Activated CD4-positive, alpha-beta T cell treated with anti-CD3 and anti-CD28 coated beads, Interleukin-2, amount 10 ng/mL, durations not matched to agents 7 days and 5 days (primary cell): ENCODE measurements around the gene AP5M1. TPM values are rescaled to one million over a fixed set of nuclear protein-coding genes. Genes with fewer than 3 reads are reported as not detected.

ENCODE experiments used
- CTCF ChIA-PET: fragments of 350-600 bp; sonication (Branson Sonifier 250); formaldehyde crosslinking; loops from one replicate; lab custom pipeline; 2021; ENCODE audit warnings: antibody characterized with exemption; lab: Charles Lee
- POLR2A ChIA-PET: fragments of 350-600 bp; sonication (Branson Sonifier 250); formaldehyde crosslinking; loops from one replicate; lab custom pipeline; 2021; ENCODE audit warnings: antibody characterized with exemption; lab: Charles Lee
- DNase-seq: peaks from one replicate; pipeline ENCODE4 v3.0.0-alpha.2; 2020
- H3K27ac Mint-ChIP-seq: one replicate; pipeline ENCODE4 v1.8.0; 2021; ENCODE audit warnings: mild to moderate bottlenecking, moderate library complexity, mixed read lengths
- H3K27me3 Mint-ChIP-seq: one replicate; pipeline ENCODE4 v1.8.0; 2021; ENCODE audit warnings: mixed read lengths
- H3K36me3 Mint-ChIP-seq: one replicate; pipeline ENCODE4 v1.8.0; 2021; ENCODE audit warnings: low read depth, mixed read lengths
- H3K4me1 Mint-ChIP-seq: one replicate; pipeline ENCODE4 v1.8.0; 2021; ENCODE audit warnings: mixed read lengths
- H3K4me3 Mint-ChIP-seq: one replicate; pipeline ENCODE4 v1.8.0; 2021; ENCODE audit warnings: mild to moderate bottlenecking, moderate library complexity, mixed read lengths
- H3K9me3 Mint-ChIP-seq: one replicate; pipeline ENCODE4 v1.8.0; 2021; ENCODE audit warnings: mixed read lengths
- total RNA-seq, 2 experiments: library from RNA; stranded (reverse); gene quantifications; one replicate each; pipeline ENCODE4 v1.2.3, GENCODE V29; 2021

The AP5M1 gene
- total RNA-seq, 2 experiments from 2014 or later, result 47.9 to 64.3 TPM

GRCh38 chr14:57259672-57260071, 9.1 kb upstream of the AP5M1 start:
- ChIA-PET POLR2A (no interaction called here), CTCF (interaction anchor here (1.5 kb wide), 1 partner anchor 9 kb away, joined by 4 read pairs; the partner anchor contains the start of genes AP5M1 and EXOC5)
- Mint-ChIP-seq H3K27me3 (no peaks in the 10 kb centered on the region), H3K4me3 (no peak overlapping the region), H3K36me3 (peaks cover 31% of the 10 kb centered on the region), H3K27ac (no peak overlapping the region), H3K9me3 (peaks cover 5% of the 10 kb centered on the region), H3K4me1 (peaks cover 20% of the 10 kb centered on the region)
- DNase-seq, result no peak

- ChIA-PET CTCF (no interaction called here), POLR2A (no interaction called here)
- peaks cover 35% of the 10 kb centered on the region for H3K4me1 Mint-ChIP-seq
- peaks cover 28% of the 10 kb centered on the region for H3K36me3 Mint-ChIP-seq
- no peak overlapping the region for H3K27ac Mint-ChIP-seq
- H3K4me3 Mint-ChIP-seq, result no peak overlapping the region
- no peak for DNase-seq
- H3K27me3 Mint-ChIP-seq, result no peaks in the 10 kb centered on the region
- peaks cover 5% of the 10 kb centered on the region for H3K9me3 Mint-ChIP-seq
Observed at GRCh38 chr14:57261604-57262003, 7.2 kb upstream of the AP5M1 start.

- Mint-ChIP-seq H3K36me3 (peaks cover 26% of the 10 kb centered on the region), H3K4me3 (no peak overlapping the region), H3K27ac (no peak overlapping the region), H3K27me3 (no peaks in the 10 kb centered on the region), H3K9me3 (peaks cover 5% of the 10 kb centered on the region), H3K4me1 (peaks cover 40% of the 10 kb centered on the region)
- no peak for DNase-seq
- CTCF ChIA-PET, result no interaction called here
- POLR2A ChIA-PET, result no interaction called here
Observed at GRCh38 chr14:57262117-57262516, 6.7 kb upstream of the AP5M1 start.

GRCh38 chr14:57266065-57266464, 2.7 kb upstream of the AP5M1 start:
- Mint-ChIP-seq H3K36me3 (peaks cover 14% of the 10 kb centered on the region), H3K4me3 (no peak overlapping the region), H3K27me3 (no peaks in the 10 kb centered on the region), H3K27ac (no peak overlapping the region), H3K9me3 (no peaks in the 10 kb centered on the region), H3K4me1 (peaks cover 59% of the 10 kb centered on the region)
- ChIA-PET POLR2A (no interaction called here), CTCF (no interaction called here)
- DNase-seq, result no peak

GRCh38 chr14:57273236-57273635, 4.5 kb downstream of the AP5M1 start:
- Mint-ChIP-seq H3K27ac (no peak overlapping the region), H3K4me3 (no peak overlapping the region), H3K4me1 (peaks cover 32% of the 10 kb centered on the region), H3K27me3 (no peaks in the 10 kb centered on the region), H3K9me3 (no peaks in the 10 kb centered on the region), H3K36me3 (peaks cover 27% of the 10 kb centered on the region)
- DNase-seq, result no peak
- ChIA-PET CTCF (no interaction called here), POLR2A (no interaction called here)

GRCh38 chr14:57274551-57274950, 5.8 kb downstream of the AP5M1 start:
- Mint-ChIP-seq H3K4me3 (no peak overlapping the region), H3K36me3 (peaks cover 26% of the 10 kb centered on the region), H3K27ac (no peak overlapping the region), H3K27me3 (no peaks in the 10 kb centered on the region), H3K4me1 (peaks cover 31% of the 10 kb centered on the region), H3K9me3 (no peaks in the 10 kb centered on the region)
- no peak for DNase-seq
- ChIA-PET POLR2A (no interaction called here), CTCF (interaction anchor here (0.7 kb wide), 1 partner anchor 863 kb away, joined by 3 read pairs; no protein-coding TSS in a partner anchor)

- Mint-ChIP-seq H3K9me3 (no peaks in the 10 kb centered on the region), H3K27me3 (no peaks in the 10 kb centered on the region), H3K36me3 (peaks cover 26% of the 10 kb centered on the region), H3K4me3 (no peak overlapping the region), H3K4me1 (peaks cover 30% of the 10 kb centered on the region), H3K27ac (no peak overlapping the region)
- DNase-seq, result no peak
- ChIA-PET CTCF (no interaction called here), POLR2A (no interaction called here)
Observed at GRCh38 chr14:57275023-57275664, 6.4 kb downstream of the AP5M1 start.

- DNase-seq, result no peak
- H3K9me3 Mint-ChIP-seq, result no peaks in the 10 kb centered on the region
- peaks cover 12% of the 10 kb centered on the region for H3K4me1 Mint-ChIP-seq
- H3K4me3 Mint-ChIP-seq, result no peak overlapping the region
- no peaks in the 10 kb centered on the region for H3K27me3 Mint-ChIP-seq
- POLR2A ChIA-PET, result no interaction called here
- CTCF ChIA-PET, result no interaction called here
- H3K27ac Mint-ChIP-seq, result no peak overlapping the region
- H3K36me3 Mint-ChIP-seq, result peaks cover 29% of the 10 kb centered on the region
Observed at GRCh38 chr14:57277062-57277461, 8.3 kb downstream of the AP5M1 start.

GRCh38 chr14:57287745-57288144, 19.0 kb downstream of the AP5M1 start:
- H3K27ac Mint-ChIP-seq, result no peak overlapping the region
- H3K36me3 Mint-ChIP-seq, result peaks cover 21% of the 10 kb centered on the region
- POLR2A ChIA-PET, result no interaction called here
- no peak overlapping the region for H3K4me3 Mint-ChIP-seq
- H3K4me1 Mint-ChIP-seq, result no peaks in the 10 kb centered on the region
- no peaks in the 10 kb centered on the region for H3K9me3 Mint-ChIP-seq
- H3K27me3 Mint-ChIP-seq, result no peaks in the 10 kb centered on the region
- DNase-seq, result no peak
- CTCF ChIA-PET, result no interaction called here

GRCh38 chr14:57290751-57291150, 22.0 kb downstream of the AP5M1 start:
- no peak for DNase-seq
- ChIA-PET POLR2A (no interaction called here), CTCF (no interaction called here)
- H3K27me3 Mint-ChIP-seq, result no peaks in the 10 kb centered on the region
- no peak overlapping the region for H3K27ac Mint-ChIP-seq
- H3K4me3 Mint-ChIP-seq, result no peak overlapping the region
- H3K36me3 Mint-ChIP-seq, result peaks cover 6% of the 10 kb centered on the region
- H3K9me3 Mint-ChIP-seq, result no peaks in the 10 kb centered on the region
- H3K4me1 Mint-ChIP-seq, result no peaks in the 10 kb centered on the region

- no peak for DNase-seq
- Mint-ChIP-seq H3K27me3 (no peaks in the 10 kb centered on the region), H3K27ac (no peak overlapping the region), H3K4me1 (no peaks in the 10 kb centered on the region), H3K9me3 (no peaks in the 10 kb centered on the region), H3K36me3 (peaks cover 6% of the 10 kb centered on the region), H3K4me3 (no peak overlapping the region)
- POLR2A ChIA-PET, result no interaction called here
- CTCF ChIA-PET, result interaction anchor here (1.7 kb wide), 1 partner anchor 13 kb away, joined by 3 read pairs; no protein-coding TSS in a partner anchor
Observed at GRCh38 chr14:57291692-57292647, 23.2 kb downstream of the AP5M1 start.

GRCh38 chr14:57293866-57294837, 25.4 kb downstream of the AP5M1 start:
- Mint-ChIP-seq H3K4me3 (no peak overlapping the region), H3K4me1 (no peaks in the 10 kb centered on the region), H3K27me3 (no peaks in the 10 kb centered on the region), H3K27ac (no peak overlapping the region), H3K9me3 (no peaks in the 10 kb centered on the region), H3K36me3 (peaks cover 1% of the 10 kb centered on the region)
- POLR2A ChIA-PET, result no interaction called here
- no peak for DNase-seq
- CTCF ChIA-PET, result interaction anchor here (0.8 to 1.1 kb wide), 2 partner anchors 13 to 37 kb away, joined by 3 read pairs; no protein-coding TSS in a partner anchor
